Lung (tissue), 12 donors: ENCODE measurements around the gene ADAM22. TPM values are rescaled to one million over a fixed set of nuclear protein-coding genes. Genes with fewer than 3 reads are reported as not detected.
A peak's percentile ranks its signal among the peaks of the same experiment; 100 is the strongest.

Source experiments
- ATAC-seq: fragments of 200-7000 bp; cut with Tn5 transposase; one replicate; pipeline ENCODE4 v1.9.1; 2020; ENCODE audit warnings: moderate number of reproducible peaks; ENCODE audit not compliant: insufficient read depth, low FRiP score
- DNase-seq, 3 donors: peaks; one replicate each; pipeline ENCODE4 v3.0.0-alpha.2; 2013 to 2017
- H3K27ac ChIP-seq, 2 donors: one replicate each; pipeline ENCODE4 v1.5.1; 2013; ENCODE audit warnings: mild to moderate bottlenecking in 2 of 2, moderate library complexity in 2 of 2, control low read depth in 1 of 2, inconsistent platforms in 1 of 2, low read depth in 1 of 2, low read length in 1 of 2
- H3K27me3 ChIP-seq, 3 donors: one replicate each; pipeline ENCODE4 v1.5.1; 2013; ENCODE audit warnings: low read length in 2 of 3; ENCODE audit not compliant: control insufficient read depth in 3 of 3, insufficient read depth in 3 of 3
- H3K36me3 ChIP-seq, 4 donors: one replicate each; pipeline ENCODE4 v1.5.1; 2013; ENCODE audit warnings: low read length in 4 of 4, mild to moderate bottlenecking in 1 of 4, moderate library complexity in 1 of 4; ENCODE audit not compliant: control insufficient read depth in 4 of 4, insufficient read depth in 4 of 4
- H3K4me1 ChIP-seq, 5 donors: one replicate each; pipeline ENCODE4 v1.5.1; 2013; ENCODE audit warnings: low read length in 5 of 5, mild to moderate bottlenecking in 2 of 5, moderate library complexity in 1 of 5; ENCODE audit not compliant: control insufficient read depth in 5 of 5, insufficient read depth in 5 of 5
- H3K4me3 ChIP-seq: one replicate; pipeline ENCODE4 v1.5.1; 2013; ENCODE audit warnings: mild to moderate bottlenecking, control low read depth, moderate library complexity
- H3K9ac ChIP-seq, 2 donors: one replicate each; pipeline ENCODE4 v1.5.1; 2013; ENCODE audit warnings: low read length in 2 of 2, control low read depth in 1 of 2; ENCODE audit not compliant: insufficient read depth in 1 of 2
- H3K9me3 ChIP-seq, 4 donors: one replicate each; pipeline ENCODE4 v1.5.1; 2013; ENCODE audit warnings: low read length in 3 of 4, mild to moderate bottlenecking in 1 of 4, moderate library complexity in 1 of 4; ENCODE audit not compliant: control insufficient read depth in 4 of 4, insufficient read depth in 3 of 4
- CTCF ChIP-seq: IDR thresholded peaks from 2 replicates; pipeline ENCODE4 v1.5.1; 2012; ENCODE audit warnings: mild to moderate bottlenecking; ENCODE audit errors: control extremely low read depth, extremely low read depth
- WGBS, 2 donors: extraction: QIAGEN DNeasy Blood & Tissue Kit; methylation state at CpG; one replicate each; pipeline ENCODE4 v1.1.7; 2013; 5-methylcytosine and 5-hydroxymethylcytosine counted together
- polyA plus RNA-seq, 2 donors: library from polyadenylated mRNA; stranded (reverse); fragments of 200-250 nt; gene quantifications; one replicate each; pipeline ENCODE4 v1.2.1, GENCODE V29; 2013
- total RNA-seq, 2 donors: library from RNA; depleted of rRNA in 1 of 2; stranded (reverse); fragments of >200 nt in 1 of 2; gene quantifications; one replicate each; pipeline ENCODE4 v1.2.1, GENCODE V29; 2014 to 2021
- donor health status: control.
- donor health status: control.
- donor health status: Bipolar disorder and iron deficiency.
- donor health status: healthy.
- donor health status: DM: yes; HTN: yes; CAD: no.

Gene ADAM22
- total and polyA plus RNA-seq, 4 donors = 0.13 to 17.7 (median 0.97) TPM

GRCh38 chr7:88046839-88047573 lies 113.0 kb downstream of the ADAM22 start:
- Histone ChIP-seq H3K27ac (no peak overlapping the region), H3K27me3 (no peaks in the 10 kb centered on the region), H3K9ac (no peak overlapping the region), H3K4me1 (peaks cover 0 to 10% (median 2%) of the 10 kb centered on the region in 5 donors), H3K36me3 (no peaks in the 10 kb centered on the region), H3K4me3 (no peak overlapping the region), H3K9me3 (no peaks in the 10 kb centered on the region)
- ATAC-seq (no peak), DNase-seq (no peak)
- 65 to 75% methylated on average over 1 of the region's 1 CpG for WGBS, 2 donors
- no peak for TF ChIP-seq CTCF

GRCh38 chr7:88057655-88058054 lies 123.6 kb downstream of the ADAM22 start:
- ATAC-seq (no peak), DNase-seq (peak in 2 of 3 donors; percentile 43 to 53)
- H3K27ac ChIP-seq = no peak overlapping the region
- TF ChIP-seq CTCF = no peak
- 67 to 79% methylated on average over 1 of the region's 1 CpG for WGBS, 2 donors
- H3K9ac ChIP-seq = no peak overlapping the region
- peaks cover 0 to 19% (median 0%) of the 10 kb centered on the region in 5 donors for H3K4me1 ChIP-seq
- H3K9me3 ChIP-seq = peaks cover 0 to 3% (median 0%) of the 10 kb centered on the region in 4 donors
- H3K4me3 ChIP-seq = no peak overlapping the region
- H3K36me3 ChIP-seq = no peaks in the 10 kb centered on the region
- H3K27me3 ChIP-seq = no peaks in the 10 kb centered on the region

- no peak overlapping the region for H3K4me3 ChIP-seq
- no peaks in the 10 kb centered on the region for H3K36me3 ChIP-seq
- H3K27ac ChIP-seq = no peak overlapping the region
- TF ChIP-seq CTCF = no peak
- ATAC-seq (no peak), DNase-seq (no peak)
- H3K9ac ChIP-seq = no peak overlapping the region
- peaks cover 0 to 3% (median 0%) of the 10 kb centered on the region in 4 donors for H3K9me3 ChIP-seq
- peaks cover 0 to 19% (median 0%) of the 10 kb centered on the region in 5 donors for H3K4me1 ChIP-seq
- H3K27me3 ChIP-seq = no peaks in the 10 kb centered on the region
These were observed 128.2 kb downstream of the ADAM22 start for GRCh38 chr7:88062238-88062637.
